BE2C (cell line): ENCODE measurements around the gene MAPKAPK3.

Source experiments
- DNase-seq: peaks from one replicate; pipeline ENCODE4 v3.0.0-alpha.2; 2020
- H3K27me3 ChIP-seq: fragments of 250-450 bp; sonication (Bioruptor Pico); 2 replicates; pipeline ENCODE4 v1.5.1; 2020; ENCODE audit warnings: mild to moderate bottlenecking
- H3K36me3 ChIP-seq: fragments of 250-450 bp; sonication (Bioruptor Pico); 2 replicates; pipeline ENCODE4 v1.5.1; 2020; ENCODE audit warnings: mild to moderate bottlenecking
- H3K4me1 ChIP-seq: fragments of 250-450 bp; sonication (Bioruptor Pico); 2 replicates; pipeline ENCODE4 v1.5.1; 2020
- H3K4me3 ChIP-seq: 2 replicates; pipeline ENCODE4 v1.5.1; 2011; ENCODE audit warnings: low read depth, low read length
- H3K9me3 ChIP-seq: fragments of 250-450 bp; sonication (Bioruptor Pico); 2 replicates; pipeline ENCODE4 v1.5.1; 2020
- CTCF ChIP-seq: IDR thresholded peaks from 2 replicates; pipeline ENCODE4 v1.5.1; 2012; ENCODE audit warnings: mild to moderate bottlenecking, low read depth, low read length

MAPKAPK3 gene

GRCh38 chr3:50605901-50606326 lies 11.0 kb upstream of the MAPKAPK3 start:
- Histone ChIP-seq H3K4me3 (no peak overlapping the region), H3K9me3 (no peaks in the 10 kb centered on the region), H3K36me3 (no peaks in the 10 kb centered on the region), H3K4me1 (peaks cover 16% of the 10 kb centered on the region), H3K27me3 (no peaks in the 10 kb centered on the region)
- no peak for TF ChIP-seq CTCF
- DNase-seq: no peak

- H3K36me3 ChIP-seq: no peaks in the 10 kb centered on the region
- no peak for TF ChIP-seq CTCF
- peaks cover 13% of the 10 kb centered on the region for H3K4me1 ChIP-seq
- H3K4me3 ChIP-seq: no peak overlapping the region
- no peak for DNase-seq
- H3K27me3 ChIP-seq: no peaks in the 10 kb centered on the region
- no peaks in the 10 kb centered on the region for H3K9me3 ChIP-seq
These were observed 10.4 kb upstream of the MAPKAPK3 start for GRCh38 chr3:50606596-50606995.

GRCh38 chr3:50607271-50608091 lies 9.5 kb upstream of the MAPKAPK3 start:
- TF ChIP-seq CTCF: no peak
- no peak overlapping the region for H3K4me3 ChIP-seq
- peaks cover 6% of the 10 kb centered on the region; the same call in 1 of the 2 replicates for H3K4me1 ChIP-seq
- no peak for DNase-seq
- H3K36me3 ChIP-seq: no peaks in the 10 kb centered on the region
- no peaks in the 10 kb centered on the region for H3K9me3 ChIP-seq
- no peaks in the 10 kb centered on the region for H3K27me3 ChIP-seq

GRCh38 chr3:50608278-50608677 lies 8.7 kb upstream of the MAPKAPK3 start:
- no peak for DNase-seq
- Histone ChIP-seq H3K9me3 (no peaks in the 10 kb centered on the region), H3K4me1 (peaks cover 6% of the 10 kb centered on the region; the same call in 1 of the 2 replicates)

GRCh38 chr3:50609071-50609762 lies 7.7 kb upstream of the MAPKAPK3 start:
- peaks cover 6% of the 10 kb centered on the region; the same call in 1 of the 2 replicates for H3K4me1 ChIP-seq
- H3K9me3 ChIP-seq: no peaks in the 10 kb centered on the region
- no peaks in the 10 kb centered on the region for H3K27me3 ChIP-seq
- H3K4me3 ChIP-seq: no peak overlapping the region
- TF ChIP-seq CTCF: no peak
- no peak for DNase-seq
- H3K36me3 ChIP-seq: no peaks in the 10 kb centered on the region

More at GRCh38 chr3:50608278-50608677, 8.7 kb upstream of the MAPKAPK3 start:
- TF ChIP-seq CTCF: no peak
- Histone ChIP-seq H3K36me3 (no peaks in the 10 kb centered on the region), H3K27me3 (no peaks in the 10 kb centered on the region), H3K4me3 (no peak overlapping the region)

- Histone ChIP-seq H3K4me3 (no peak overlapping the region), H3K4me1 (peaks cover 6% of the 10 kb centered on the region; the same call in 1 of the 2 replicates), H3K36me3 (no peaks in the 10 kb centered on the region), H3K9me3 (no peaks in the 10 kb centered on the region), H3K27me3 (no peaks in the 10 kb centered on the region)
- DNase-seq: no peak
- no peak for TF ChIP-seq CTCF
These were observed 7.2 kb upstream of the MAPKAPK3 start for GRCh38 chr3:50609763-50610085.
